Fibroblast of lung (primary cell): ENCODE data around the gene WSCD2.

ENCODE experiments used
- EZH2 ChIP-seq: IDR thresholded peaks from 2 replicates; pipeline ENCODE4 v1.5.1; 2012; ENCODE audit warnings: low read length, control low read depth, mild to moderate bottlenecking; ENCODE audit errors: missing control alignments
- TF ChIP-seq, protein P1 (sequence below), 2 donors: IDR thresholded peaks in 1 of 2; conservative IDR thresholded peaks in 1 of 2; 1 replicate in 1 of 2; 2 replicates in 1 of 2; pipeline ENCODE4 v1.5.1; 2011 to 2012; ENCODE audit warnings: low read length in 2 of 2, control low read depth in 1 of 2, inconsistent platforms in 1 of 2, low read depth in 1 of 2, mild to moderate bottlenecking in 1 of 2

DNA sequence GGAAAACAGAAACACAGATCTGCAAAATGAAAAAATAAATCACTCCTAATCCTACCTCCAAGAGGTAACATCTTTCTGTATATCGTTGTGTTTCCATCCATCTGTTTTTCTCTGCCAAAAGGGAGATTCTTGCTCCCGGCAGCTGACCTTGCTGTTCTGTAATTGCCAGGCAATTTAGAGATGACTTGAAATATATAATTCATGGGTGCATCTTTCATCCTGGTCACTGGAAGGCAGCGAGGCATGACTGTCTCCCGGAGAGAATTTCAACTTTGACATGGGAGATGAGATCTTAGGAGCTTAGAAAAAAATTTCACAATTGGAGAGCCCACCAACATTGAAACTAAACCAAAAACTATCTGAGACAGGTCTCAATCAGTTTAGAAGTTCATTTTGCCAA lies 53.0 kb downstream of the WSCD2 start:
- TF ChIP-seq, protein P1, sequence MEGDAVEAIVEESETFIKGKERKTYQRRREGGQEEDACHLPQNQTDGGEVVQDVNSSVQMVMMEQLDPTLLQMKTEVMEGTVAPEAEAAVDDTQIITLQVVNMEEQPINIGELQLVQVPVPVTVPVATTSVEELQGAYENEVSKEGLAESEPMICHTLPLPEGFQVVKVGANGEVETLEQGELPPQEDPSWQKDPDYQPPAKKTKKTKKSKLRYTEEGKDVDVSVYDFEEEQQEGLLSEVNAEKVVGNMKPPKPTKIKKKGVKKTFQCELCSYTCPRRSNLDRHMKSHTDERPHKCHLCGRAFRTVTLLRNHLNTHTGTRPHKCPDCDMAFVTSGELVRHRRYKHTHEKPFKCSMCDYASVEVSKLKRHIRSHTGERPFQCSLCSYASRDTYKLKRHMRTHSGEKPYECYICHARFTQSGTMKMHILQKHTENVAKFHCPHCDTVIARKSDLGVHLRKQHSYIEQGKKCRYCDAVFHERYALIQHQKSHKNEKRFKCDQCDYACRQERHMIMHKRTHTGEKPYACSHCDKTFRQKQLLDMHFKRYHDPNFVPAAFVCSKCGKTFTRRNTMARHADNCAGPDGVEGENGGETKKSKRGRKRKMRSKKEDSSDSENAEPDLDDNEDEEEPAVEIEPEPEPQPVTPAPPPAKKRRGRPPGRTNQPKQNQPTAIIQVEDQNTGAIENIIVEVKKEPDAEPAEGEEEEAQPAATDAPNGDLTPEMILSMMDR (conservative IDR thresholded peaks at IDR 0.05 in 1 of 2, IDR thresholded peaks at IDR 0.05 in 1 of 2; ENCODE audit: low read depth in 1 of 2, low read length in 2 of 2): no peak
- no peak for TF ChIP-seq EZH2
